ENCODE measurements around the gene HBG2. TPM values are rescaled to one million over a fixed set of nuclear protein-coding genes. Genes with fewer than 3 reads are reported as not detected.

Gene HBG2
- total and polyA plus RNA-seq, 2 of the 8 experiments (the other 6 are each of a cell fraction or from before 2014, with no cell fraction given) = 0.23 TPM; not detected in 1

DNA sequence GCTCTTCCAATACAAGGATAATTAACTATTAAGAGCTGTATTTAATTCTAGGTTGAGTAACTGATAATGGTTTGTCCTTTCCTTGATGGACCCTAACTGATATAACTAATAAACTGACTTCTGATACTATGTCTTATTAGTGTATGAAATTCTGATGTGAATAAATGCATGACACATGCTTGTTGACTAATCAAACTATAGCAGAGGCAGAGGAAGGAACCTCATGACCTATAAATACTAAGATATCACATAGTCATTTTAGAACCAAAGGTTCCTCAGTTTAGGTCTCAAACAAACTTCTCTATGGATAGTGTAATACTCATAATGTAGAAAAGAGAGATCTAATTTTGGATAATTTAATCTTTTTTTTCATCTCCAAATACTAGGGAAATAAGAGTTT lies 15.5 kb downstream of the HBG2 start (continued):
- TF ChIP-seq KDM5A (IDR thresholded peaks at IDR 0.05; ENCODE audit: low read length) (no peak), SIX5 (IDR thresholded peaks at IDR 0.05; ENCODE audit: low read depth, low read length) (no peak), SP2 (IDR thresholded peaks at IDR 0.05; ENCODE audit: low read length) (no peak)
